ENCODE data around the gene HAGH. TPM values are rescaled to one million over a fixed set of nuclear protein-coding genes. Genes with fewer than 3 reads are reported as not detected.

HAGH gene
- total RNA-seq, 1 donor from 2014 or later = 31.1 TPM

GRCh38 chr16:1767116-1767994 lies 59.3 kb downstream of the HAGH start:
- H3K27ac Mint-ChIP-seq (ENCODE audit: unreplicated experiment) = no peak overlapping the region
- H3K4me1 Mint-ChIP-seq = peaks cover 7% of the 10 kb centered on the region
- H3K27me3 Mint-ChIP-seq (ENCODE audit: low read depth) = peaks cover 6% of the 10 kb centered on the region
- H3K36me3 Mint-ChIP-seq (ENCODE audit: low read depth) = peaks cover 6% of the 10 kb centered on the region
- H3K4me3 Mint-ChIP-seq = peak overlapping the region; percentile 69
- no peaks in the 10 kb centered on the region for H3K9me3 Mint-ChIP-seq
- no peak for TF ChIP-seq CTCF (conservative IDR thresholded peaks at IDR 0.05)
- DNase-seq (ENCODE audit: low read depth, low spot score) = no peak

- Mint-ChIP-seq H3K4me1 (peaks cover under 1% of the 10 kb centered on the region), H3K9me3 (no peaks in the 10 kb centered on the region), H3K27ac (ENCODE audit: unreplicated experiment) (no peak overlapping the region), H3K36me3 (ENCODE audit: low read depth) (no peaks in the 10 kb centered on the region), H3K27me3 (ENCODE audit: low read depth) (peaks cover 3% of the 10 kb centered on the region), H3K4me3 (peak overlapping the region; percentile 69)
- TF ChIP-seq CTCF (conservative IDR thresholded peaks at IDR 0.05) = no peak
- no peak for DNase-seq (ENCODE audit: low read depth, low spot score)
These were observed 59.9 kb downstream of the HAGH start for GRCh38 chr16:1766701-1767100.

GRCh38 chr16:1766231-1766630 lies 60.4 kb downstream of the HAGH start:
- Mint-ChIP-seq H3K36me3 (ENCODE audit: low read depth) (peaks cover 1% of the 10 kb centered on the region), H3K9me3 (no peaks in the 10 kb centered on the region), H3K27me3 (ENCODE audit: low read depth) (peaks cover 3% of the 10 kb centered on the region), H3K4me1 (no peaks in the 10 kb centered on the region), H3K27ac (ENCODE audit: unreplicated experiment) (no peak overlapping the region), H3K4me3 (peak overlapping the region; percentile 23)
- no peak for TF ChIP-seq CTCF (conservative IDR thresholded peaks at IDR 0.05)
- no peak for DNase-seq (ENCODE audit: low read depth, low spot score)

- no peaks in the 10 kb centered on the region for H3K4me1 Mint-ChIP-seq
- peaks cover 3% of the 10 kb centered on the region for H3K27me3 Mint-ChIP-seq (ENCODE audit: low read depth)
- no peak overlapping the region for H3K27ac Mint-ChIP-seq (ENCODE audit: unreplicated experiment)
- TF ChIP-seq CTCF (conservative IDR thresholded peaks at IDR 0.05) = no peak
- H3K36me3 Mint-ChIP-seq (ENCODE audit: low read depth) = peaks cover 3% of the 10 kb centered on the region
- H3K4me3 Mint-ChIP-seq = peak overlapping the region; percentile 23
- no peak for DNase-seq (ENCODE audit: low read depth, low spot score)
- H3K9me3 Mint-ChIP-seq = no peaks in the 10 kb centered on the region
These were observed 60.8 kb downstream of the HAGH start for GRCh38 chr16:1765826-1766225.

- Mint-ChIP-seq H3K27me3 (ENCODE audit: low read depth) (no peaks in the 10 kb centered on the region), H3K4me1 (no peaks in the 10 kb centered on the region), H3K27ac (ENCODE audit: unreplicated experiment) (no peak overlapping the region), H3K4me3 (no peak overlapping the region), H3K36me3 (ENCODE audit: low read depth) (peaks cover 3% of the 10 kb centered on the region), H3K9me3 (no peaks in the 10 kb centered on the region)
- no peak for TF ChIP-seq CTCF (conservative IDR thresholded peaks at IDR 0.05)
- DNase-seq (ENCODE audit: low read depth, low spot score) = no peak
These were observed 61.7 kb downstream of the HAGH start for GRCh38 chr16:1764971-1765370.
